SIG-M5 treated with dmso at 0.1 percent for 504 hours (cell line): ENCODE measurements around the gene OR10V1.

Source experiments
- DNase-seq: peaks from one replicate; lab custom pipeline; 2025; ENCODE audit not compliant: unreplicated experiment; lab: John Stamatoyannopoulos, UW

OR10V1 gene

GRCh38 chr11:59668950-59669610 is 44.6 kb downstream of the OR10V1 start, which contains the start of gene PATL1:
TSS of gene PATL1 (minus strand) at chr11:59669037. CDS start at chr11:59668895, 142 bp downstream.
- DNase-seq = peak; percentile 95

- peak; percentile 37 for DNase-seq
These were observed 45.3 kb downstream of the OR10V1 start for GRCh38 chr11:59668188-59668949.

GRCh38 chr11:59667812-59668187 is 45.8 kb downstream of the OR10V1 start:
- DNase-seq = no peak

- peak; percentile 47 for DNase-seq
These were observed 46.7 kb downstream of the OR10V1 start for GRCh38 chr11:59666969-59667368.
